Measurements from ENCODE around the gene NOXA1.
A peak's percentile ranks its signal among the peaks of the same experiment; 100 is the strongest.

The NOXA1 gene

GRCh38 chr9:137379761-137380161 lies 43.4 kb upstream of the NOXA1 start:
- Mint-ChIP-seq H3K36me3 (ENCODE audit: low read depth) (peaks cover 31% of the 10 kb centered on the region), H3K4me3 (no peak overlapping the region), H3K4me1 (peaks cover 16% of the 10 kb centered on the region), H3K27ac (no peak overlapping the region), H3K27me3 (ENCODE audit: low read depth, poor library complexity) (no peaks in the 10 kb centered on the region), H3K9me3 (peaks cover 30% of the 10 kb centered on the region)
- no peak for DNase-seq
- no peak for TF ChIP-seq CTCF (IDR thresholded peaks at IDR 0.05)

- Mint-ChIP-seq H3K27me3 (ENCODE audit: low read depth, poor library complexity) (no peaks in the 10 kb centered on the region), H3K36me3 (ENCODE audit: low read depth) (peaks cover 30% of the 10 kb centered on the region), H3K9me3 (peaks cover 29% of the 10 kb centered on the region), H3K27ac (no peak overlapping the region), H3K4me1 (peaks cover 16% of the 10 kb centered on the region), H3K4me3 (no peak overlapping the region)
- no peak for DNase-seq
- no peak for TF ChIP-seq CTCF (IDR thresholded peaks at IDR 0.05)
Observed at GRCh38 chr9:137380171-137380570, 43.0 kb upstream of the NOXA1 start.

- no peak overlapping the region for H3K4me3 Mint-ChIP-seq
- H3K27me3 Mint-ChIP-seq (ENCODE audit: low read depth, poor library complexity): no peaks in the 10 kb centered on the region
- H3K36me3 Mint-ChIP-seq (ENCODE audit: low read depth): peaks cover 26% of the 10 kb centered on the region
- TF ChIP-seq CTCF (IDR thresholded peaks at IDR 0.05): no peak
- no peak overlapping the region for H3K27ac Mint-ChIP-seq
- DNase-seq: no peak
- H3K4me1 Mint-ChIP-seq: peaks cover 16% of the 10 kb centered on the region
- peaks cover 24% of the 10 kb centered on the region for H3K9me3 Mint-ChIP-seq
Observed at GRCh38 chr9:137380606-137381005, 42.6 kb upstream of the NOXA1 start.

- no peak for TF ChIP-seq CTCF (IDR thresholded peaks at IDR 0.05)
- peaks cover 14% of the 10 kb centered on the region for H3K9me3 Mint-ChIP-seq
- no peak for DNase-seq
- no peaks in the 10 kb centered on the region for H3K27me3 Mint-ChIP-seq (ENCODE audit: low read depth, poor library complexity)
- H3K4me1 Mint-ChIP-seq: peaks cover 16% of the 10 kb centered on the region
- peaks cover 14% of the 10 kb centered on the region for H3K36me3 Mint-ChIP-seq (ENCODE audit: low read depth)
- H3K4me3 Mint-ChIP-seq: no peak overlapping the region
- peak overlapping the region; percentile 51 for H3K27ac Mint-ChIP-seq
Observed at GRCh38 chr9:137381501-137382443, 41.4 kb upstream of the NOXA1 start.

- H3K4me3 Mint-ChIP-seq: no peak overlapping the region
- no peak for TF ChIP-seq CTCF (IDR thresholded peaks at IDR 0.05)
- H3K9me3 Mint-ChIP-seq: peaks cover 10% of the 10 kb centered on the region
- peaks cover 20% of the 10 kb centered on the region for H3K4me1 Mint-ChIP-seq
- peaks cover 11% of the 10 kb centered on the region for H3K36me3 Mint-ChIP-seq (ENCODE audit: low read depth)
- H3K27me3 Mint-ChIP-seq (ENCODE audit: low read depth, poor library complexity): no peaks in the 10 kb centered on the region
- DNase-seq: no peak
- H3K27ac Mint-ChIP-seq: no peak overlapping the region
Observed at GRCh38 chr9:137382444-137383080, 40.6 kb upstream of the NOXA1 start.

All from nephron progenitor cell (in vitro differentiated cells).